NCI-H1092 (cell line): ENCODE measurements around the gene GNA14.
"Not testable (repeated sequence)": the region's sequence is repeated elsewhere in the genome, so short reads cannot be mapped to it uniquely, and the experiment has no call there.

Experiments used
- DNase-seq: peaks from one replicate; lab custom pipeline; 2025; lab: John Stamatoyannopoulos, UW

GNA14 gene

DNA sequence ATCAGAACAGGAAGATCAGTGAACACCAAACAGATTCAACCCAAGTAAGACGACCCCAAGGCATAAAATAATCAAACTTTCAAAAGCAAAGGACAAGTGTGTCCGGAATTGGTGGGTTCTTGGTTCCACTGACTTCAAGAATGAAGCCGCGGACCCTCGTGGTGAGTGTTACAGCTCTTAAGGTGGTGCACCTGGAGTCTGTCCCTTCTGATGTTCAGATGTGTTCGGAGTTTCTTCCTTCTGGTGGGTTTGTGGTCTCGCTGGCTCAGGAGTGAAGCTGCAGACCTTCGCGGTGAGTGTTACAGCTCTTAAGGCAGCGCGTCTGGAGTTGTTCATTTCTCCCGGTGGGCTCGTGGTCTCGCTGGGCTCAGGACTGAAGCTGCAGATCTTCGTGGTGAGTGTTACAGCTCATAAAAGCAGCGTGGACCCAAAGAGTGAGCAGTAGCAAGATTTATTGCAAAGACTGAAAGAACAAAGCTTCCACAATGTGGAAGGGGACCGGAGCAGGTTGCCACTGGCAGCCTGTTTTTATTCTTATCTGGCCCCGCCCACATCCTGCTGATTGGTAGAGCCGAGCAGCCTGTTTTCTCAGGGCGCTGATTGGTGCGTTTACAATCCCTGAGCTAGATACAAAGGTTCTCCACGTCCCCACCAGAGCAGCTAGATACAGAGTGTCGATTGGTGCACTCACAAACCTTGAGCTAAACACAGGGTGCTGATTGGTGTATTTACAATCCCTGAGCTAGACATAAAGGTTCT lies 158.5 kb downstream of the GNA14 start:
- DNase-seq = not testable (repeated sequence)

DNA sequence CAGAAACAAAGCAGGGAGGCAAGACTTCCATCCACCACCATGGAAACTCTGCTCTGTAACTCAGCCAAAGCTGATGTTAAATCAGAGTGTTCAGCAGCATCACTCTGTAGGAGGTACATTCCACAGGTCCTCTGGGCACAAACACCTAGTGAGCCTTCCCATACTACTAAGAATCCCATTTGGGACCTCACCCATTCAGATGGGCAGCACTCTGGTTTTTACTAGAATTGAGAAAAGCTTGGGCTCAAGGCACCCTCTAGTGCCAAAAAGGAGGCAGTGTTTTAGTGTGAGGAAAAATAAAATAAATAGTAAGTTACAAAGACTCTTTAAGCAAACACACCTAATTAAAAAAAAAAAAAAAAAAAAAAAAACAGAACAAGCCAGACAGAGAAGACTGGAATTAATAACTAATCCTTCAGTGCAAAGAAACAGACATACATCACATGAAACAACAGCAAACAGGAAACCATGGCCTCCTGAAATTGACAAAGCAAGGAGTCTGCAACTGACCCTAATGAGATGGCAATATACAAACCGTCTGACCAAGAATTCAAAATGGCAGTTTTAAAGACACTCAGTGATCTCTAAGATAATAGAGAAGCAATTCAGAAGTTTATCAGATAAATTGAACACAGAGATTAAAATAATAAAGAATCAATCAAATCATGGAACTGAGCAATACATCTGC lies 159.5 kb downstream of the GNA14 start:
- DNase-seq = no peak

DNA sequence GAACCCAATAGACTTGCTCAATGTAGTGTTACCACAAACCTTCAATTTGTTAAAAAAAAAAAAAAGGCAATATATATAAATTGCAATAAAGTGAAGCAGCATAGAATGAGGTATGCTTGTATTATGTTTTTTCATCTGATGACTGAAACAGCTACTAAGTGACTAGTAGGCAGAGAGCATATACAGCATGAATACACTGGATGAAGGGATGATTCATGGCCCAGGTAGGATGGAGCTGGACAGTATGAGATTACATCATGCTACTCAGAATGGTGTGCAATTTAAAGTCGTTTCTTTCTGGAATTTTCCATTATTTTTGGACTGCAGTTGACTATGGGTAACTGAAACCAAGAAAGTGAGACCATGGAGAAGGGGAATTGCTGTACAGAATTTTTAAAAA lies 161.2 kb downstream of the GNA14 start:
- no peak for DNase-seq

DNA sequence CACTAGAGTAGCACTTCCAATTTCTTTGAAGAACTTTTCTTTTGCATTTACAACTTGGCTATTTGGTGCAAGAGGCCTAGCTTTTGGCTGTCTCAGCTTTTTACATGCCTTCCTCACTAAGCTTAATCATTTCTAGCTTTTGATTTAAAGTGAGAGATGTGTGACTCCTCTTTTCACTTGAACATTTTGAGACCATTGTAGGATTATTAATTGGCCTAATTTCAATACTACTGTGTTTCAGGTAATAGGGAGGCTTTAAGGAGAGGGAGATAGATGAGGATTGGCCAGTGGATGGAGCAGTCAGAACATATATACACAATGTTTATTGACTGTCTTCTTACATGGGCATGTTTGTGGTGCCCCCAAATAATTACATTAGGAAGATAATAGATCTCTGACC lies 161.7 kb downstream of the GNA14 start:
- DNase-seq = no peak

DNA sequence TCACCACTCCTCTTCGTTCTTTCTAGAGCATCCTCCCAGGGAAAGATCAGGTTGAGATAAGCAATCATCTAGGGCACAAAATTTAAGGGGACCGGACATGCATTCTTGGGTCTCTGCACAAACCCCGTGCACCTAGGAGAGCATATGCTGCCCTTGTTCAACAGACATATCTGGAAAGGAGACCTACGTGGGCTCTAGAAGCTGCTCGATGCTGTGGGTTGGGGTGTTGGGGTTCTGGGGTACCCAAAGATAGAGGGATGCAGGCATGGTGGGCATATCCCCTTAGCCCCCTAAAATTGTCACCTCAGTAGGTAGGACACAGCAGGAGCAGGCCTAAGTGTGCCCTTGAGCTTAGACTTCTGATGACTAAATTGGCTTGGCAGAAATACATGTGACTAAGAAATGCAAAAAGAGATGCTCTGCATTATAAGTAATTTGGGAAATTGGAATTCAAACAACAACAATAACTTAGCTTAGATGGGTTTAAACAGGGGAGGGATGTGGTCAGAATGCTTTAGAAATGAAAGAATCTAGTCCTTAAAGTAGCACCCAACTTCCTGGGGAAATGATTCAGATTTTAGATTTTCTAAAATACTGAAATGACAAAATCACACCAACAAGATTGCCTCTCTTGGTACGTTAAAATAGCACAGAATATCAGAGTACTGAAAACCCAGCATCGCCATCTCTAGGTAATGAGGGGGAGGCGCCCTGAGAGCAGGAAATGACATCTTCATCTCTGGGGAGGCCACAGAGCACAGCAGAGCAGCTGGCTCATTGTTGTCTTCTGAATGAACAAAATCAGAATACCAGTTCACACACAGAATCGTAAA lies 172.3 kb downstream of the GNA14 start:
- peak; percentile 27 for DNase-seq

DNA sequence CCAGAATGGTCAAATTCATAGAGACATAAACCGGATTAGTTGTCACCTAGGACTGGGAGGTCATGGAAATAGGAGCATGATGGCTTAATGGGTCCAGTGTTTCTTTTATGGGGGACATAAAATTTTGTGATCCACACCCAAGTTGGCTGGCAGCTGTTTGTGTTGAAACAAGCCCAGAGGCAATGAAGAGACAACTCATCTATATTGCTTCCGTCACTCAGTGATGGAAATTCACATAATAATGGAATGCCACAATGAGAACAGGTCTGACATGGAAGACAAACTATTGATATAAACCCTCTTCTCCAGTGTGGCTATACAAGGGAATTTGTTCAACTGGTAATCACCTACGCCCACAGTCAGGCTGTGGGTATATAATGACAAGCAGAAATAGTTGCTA lies 173.2 kb downstream of the GNA14 start:
- no peak for DNase-seq

DNA sequence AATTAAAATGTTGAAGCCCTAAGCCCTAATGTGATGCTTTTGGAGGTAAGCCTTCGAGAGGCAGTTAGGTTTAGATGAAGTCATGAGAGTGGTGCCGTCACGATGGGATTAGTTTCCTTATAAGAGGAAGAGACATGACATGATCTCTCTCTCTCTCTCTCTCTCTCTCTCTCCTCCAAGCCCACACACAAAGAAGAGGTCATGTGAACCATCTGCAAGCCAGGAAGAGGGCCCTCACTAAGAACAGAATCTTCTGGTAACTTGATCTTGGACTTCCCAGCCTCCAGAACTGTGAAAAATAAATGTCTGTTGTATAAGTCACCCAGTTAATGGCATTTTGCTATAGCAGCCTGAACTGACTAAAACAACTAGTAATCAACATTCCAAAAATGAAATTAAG lies 175.5 kb downstream of the GNA14 start:
- DNase-seq = no peak

DNA sequence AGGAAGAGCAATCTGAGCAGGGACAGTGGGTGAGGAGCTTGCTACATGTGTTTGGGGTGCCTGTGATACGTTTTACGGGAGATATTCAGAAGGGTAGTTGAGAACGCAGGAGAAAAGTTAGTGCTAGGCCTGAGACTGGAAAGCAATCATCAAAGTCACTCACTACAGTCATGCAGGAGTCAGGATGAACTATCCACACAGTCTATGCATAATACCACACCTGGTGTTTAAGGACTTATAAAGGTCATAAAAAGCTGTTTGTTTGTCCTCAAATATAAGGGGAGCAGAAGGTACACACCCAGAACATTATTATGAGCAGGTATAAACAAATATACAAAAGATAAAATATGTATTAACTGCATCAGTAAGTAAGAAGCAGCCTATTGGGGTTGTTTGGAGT lies 176.6 kb downstream of the GNA14 start:
- no peak for DNase-seq

DNA sequence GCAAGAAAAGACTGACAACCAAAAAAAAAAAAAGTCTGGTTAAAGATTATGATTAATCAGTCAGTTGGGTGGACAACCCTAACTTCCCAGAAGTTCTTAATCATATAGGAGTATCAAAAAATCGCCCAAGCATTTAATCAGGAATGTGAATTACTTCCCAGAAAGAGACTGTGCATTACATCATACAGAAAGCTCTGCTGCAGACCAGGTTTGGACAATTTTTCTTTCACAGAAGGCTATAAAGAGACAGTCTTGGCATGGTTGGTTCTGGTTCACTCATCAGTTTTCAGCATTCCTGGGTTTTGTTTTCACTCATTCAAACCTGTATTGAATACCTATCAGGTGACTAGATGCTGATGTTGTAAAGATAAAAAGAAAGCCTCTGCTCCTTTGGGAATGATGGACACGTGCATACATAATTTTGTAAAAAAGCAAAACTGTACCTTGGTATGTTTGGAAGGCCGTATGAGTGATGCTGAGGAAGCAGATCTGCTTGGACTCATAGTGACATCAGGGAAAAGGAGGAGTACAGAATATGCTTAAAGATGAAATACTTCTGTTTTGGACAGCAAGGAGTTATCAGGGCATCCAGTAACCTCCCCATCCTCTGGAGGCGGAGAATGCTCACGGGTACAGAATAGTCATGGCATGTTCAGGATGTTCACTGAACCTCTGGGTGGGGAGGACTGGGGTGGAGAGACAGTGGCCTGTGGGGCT lies 178.4 kb downstream of the GNA14 start:
- no peak for DNase-seq

DNA sequence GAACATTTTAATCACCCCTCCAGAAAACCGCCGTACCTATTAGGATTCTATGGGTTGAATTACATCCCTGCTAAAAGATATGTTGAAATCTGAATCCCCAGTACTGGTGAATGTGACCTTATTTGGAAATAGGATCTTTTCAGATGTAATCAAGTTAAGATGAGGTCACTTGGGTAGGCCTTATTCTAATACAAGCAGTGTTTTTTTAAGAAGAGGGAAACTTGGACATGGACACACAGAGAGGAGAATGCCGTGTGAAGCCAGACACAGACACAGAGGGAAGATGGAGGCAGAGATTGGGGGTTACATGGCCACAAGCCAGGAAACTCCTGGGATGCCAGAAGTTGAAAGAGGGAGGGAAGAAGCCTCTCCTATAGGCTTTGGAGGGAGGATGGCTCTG lies 183.5 kb downstream of the GNA14 start:
- no peak for DNase-seq

DNA sequence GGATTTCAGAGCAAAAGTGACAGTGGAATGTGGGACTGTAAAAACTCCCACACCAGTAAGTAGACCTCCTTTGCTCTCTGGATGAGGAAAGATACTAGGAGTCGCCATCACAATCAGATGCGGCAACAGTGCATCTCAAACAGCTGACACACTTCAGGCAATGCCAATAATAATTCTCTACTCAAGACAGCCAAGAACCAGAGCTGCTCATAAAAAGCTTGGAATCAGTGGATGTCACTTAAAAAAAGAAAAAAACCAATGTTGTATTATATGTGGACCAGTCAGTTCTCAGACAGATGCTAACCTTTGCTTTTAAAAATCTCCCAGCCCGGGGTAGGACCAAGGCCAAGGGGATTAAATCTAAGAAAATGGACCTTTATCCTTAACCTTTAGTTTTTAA lies 185.0 kb downstream of the GNA14 start:
- DNase-seq = no peak

DNA sequence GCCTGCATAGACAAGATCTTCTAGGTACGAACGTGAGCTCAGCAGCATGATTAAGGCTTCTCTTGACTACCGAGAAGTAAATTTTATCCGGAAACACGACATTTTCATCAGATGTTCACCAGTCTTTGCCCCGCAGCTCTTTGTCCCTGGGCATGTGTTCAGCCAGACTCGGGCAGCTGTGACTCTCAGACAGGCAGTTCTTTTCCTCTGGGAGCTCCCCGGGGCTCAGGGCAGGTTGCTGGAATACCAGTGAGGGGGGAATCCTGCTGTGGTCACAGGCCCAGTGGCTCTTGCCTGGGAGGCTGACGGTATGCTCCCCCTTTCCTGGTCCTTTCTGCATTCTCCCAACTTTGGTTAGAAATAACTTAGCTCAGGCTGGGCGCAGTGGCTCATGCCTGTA lies 186.1 kb downstream of the GNA14 start:
- no peak for DNase-seq

DNA sequence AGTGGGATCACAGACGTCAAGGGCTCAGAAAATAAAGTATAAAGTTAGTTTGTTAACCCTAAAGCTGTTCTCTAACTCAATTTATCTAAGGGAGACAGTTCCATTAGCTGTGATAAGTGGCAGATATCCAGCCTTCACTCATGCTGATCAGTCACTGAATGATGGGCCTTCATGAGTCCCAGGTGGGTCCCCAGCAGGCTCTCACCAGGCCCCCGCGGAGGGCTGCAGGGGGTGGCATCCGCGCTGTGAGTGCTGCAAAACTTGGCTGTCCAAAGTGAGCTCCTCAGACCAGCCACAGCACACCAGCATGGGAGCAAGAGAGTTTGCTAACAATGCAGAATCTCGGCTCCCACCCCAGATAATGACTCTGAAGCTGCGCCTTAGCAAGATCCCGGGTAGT lies 187.2 kb downstream of the GNA14 start:
- DNase-seq = no peak

DNA sequence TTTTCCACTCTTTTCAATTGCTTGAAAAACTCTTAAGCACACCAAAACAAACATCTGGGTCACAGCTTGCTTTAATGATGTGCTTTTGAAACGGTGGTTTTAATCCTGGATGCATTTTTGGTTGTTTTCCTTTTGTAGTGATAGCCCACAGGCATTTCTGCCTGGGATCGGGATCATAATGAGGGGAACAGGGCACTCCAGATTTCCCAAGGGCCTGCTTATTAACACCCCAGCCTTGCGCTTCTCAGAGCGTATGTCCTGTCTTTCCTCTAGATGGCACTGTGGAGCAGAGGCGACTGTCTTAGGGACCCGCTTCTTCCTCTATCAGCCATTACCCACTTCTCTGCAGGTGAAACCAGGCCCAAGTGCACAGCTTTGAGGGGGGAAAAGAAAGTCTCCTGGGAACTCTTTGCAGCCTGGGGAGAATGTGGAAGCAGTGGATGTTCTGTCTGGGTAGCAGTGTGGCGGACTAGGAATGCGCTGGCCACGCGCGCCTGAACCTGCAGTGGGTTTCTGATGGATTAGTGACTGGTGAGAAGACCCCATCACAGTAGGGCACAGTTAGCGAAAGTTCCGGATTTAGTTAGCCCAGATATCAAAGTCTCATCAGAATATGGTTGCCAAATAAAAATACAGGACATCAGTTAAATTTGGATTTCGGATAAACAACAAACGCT lies 190.1 kb downstream of the GNA14 start:
- DNase-seq = peak; percentile 50

DNA sequence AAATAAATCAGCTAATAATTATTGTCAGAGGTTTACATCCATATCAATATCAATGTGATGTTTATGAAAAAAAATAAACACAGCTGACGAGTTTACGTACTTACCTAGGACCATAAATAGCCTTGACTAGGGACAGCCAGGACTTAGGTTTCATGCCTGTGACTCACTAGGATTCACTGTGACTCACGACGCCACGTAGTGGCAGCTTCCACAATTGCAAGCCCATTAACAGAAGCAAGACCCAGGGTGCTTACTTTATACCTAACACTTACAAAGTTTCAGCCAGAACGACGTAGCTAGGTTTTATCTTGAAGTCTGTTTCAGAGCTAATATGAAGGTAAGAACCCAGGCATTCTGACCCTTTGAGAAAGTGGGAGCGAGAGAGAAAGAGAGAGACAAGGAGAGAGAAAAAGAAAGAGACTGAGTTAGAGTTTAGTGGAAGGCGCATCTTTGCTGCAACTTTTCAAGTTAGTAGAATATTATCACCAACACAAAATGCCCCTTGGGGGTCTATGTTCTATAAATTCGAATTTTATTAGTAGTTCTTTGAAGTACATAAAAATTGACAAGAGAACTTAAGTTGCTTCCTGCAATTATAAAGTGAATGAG lies 191.2 kb downstream of the GNA14 start:
- DNase-seq = peak; percentile 78

DNA sequence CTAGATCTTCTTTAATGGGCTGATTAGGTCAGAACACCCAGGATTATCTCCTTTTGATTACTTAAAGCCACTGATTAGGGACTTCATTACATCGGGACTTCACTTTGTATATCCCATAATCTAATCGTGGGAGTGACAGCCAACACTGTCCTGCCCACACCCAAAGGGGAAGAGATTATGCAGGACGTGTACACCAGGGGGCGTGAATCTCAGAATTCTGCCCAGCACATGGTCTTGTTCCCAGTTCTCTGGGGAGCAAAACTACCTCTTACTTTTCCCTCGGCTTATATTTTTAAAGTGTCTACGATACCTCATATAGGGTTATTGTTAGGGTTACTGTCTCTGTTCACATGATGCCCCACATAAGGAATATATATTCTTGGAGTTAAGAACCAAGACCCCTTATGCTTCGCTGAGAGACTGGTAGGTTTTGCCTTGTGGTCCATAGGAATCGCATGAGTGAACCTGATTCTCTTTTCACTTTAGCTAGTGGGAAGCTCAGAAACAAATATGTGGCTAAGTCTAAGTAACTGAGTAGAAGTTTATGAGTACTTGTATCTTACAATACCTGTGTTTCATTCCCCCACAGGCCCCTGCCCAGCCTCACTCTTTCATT lies 192.7 kb downstream of the GNA14 start:
- DNase-seq = peak; percentile 5

DNA sequence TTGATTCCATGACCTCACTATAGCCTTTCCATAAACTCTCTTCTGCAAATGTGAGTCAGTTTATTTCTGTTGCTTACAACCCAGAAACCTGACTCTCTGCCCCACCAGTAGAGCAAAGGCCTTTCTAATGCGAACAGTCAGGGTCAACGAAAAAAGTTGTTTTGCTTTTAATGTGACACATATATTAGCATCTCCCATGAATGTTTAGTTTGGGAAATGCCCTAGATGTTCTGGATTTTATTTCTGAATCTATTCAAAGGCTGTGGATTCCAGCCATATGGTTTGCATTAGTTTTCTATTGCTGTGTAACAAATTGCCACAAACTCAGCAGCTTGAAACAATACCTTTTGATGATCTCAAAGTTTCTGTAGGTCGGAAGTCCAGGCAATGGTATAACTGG lies 193.5 kb downstream of the GNA14 start:
- no peak for DNase-seq

DNA sequence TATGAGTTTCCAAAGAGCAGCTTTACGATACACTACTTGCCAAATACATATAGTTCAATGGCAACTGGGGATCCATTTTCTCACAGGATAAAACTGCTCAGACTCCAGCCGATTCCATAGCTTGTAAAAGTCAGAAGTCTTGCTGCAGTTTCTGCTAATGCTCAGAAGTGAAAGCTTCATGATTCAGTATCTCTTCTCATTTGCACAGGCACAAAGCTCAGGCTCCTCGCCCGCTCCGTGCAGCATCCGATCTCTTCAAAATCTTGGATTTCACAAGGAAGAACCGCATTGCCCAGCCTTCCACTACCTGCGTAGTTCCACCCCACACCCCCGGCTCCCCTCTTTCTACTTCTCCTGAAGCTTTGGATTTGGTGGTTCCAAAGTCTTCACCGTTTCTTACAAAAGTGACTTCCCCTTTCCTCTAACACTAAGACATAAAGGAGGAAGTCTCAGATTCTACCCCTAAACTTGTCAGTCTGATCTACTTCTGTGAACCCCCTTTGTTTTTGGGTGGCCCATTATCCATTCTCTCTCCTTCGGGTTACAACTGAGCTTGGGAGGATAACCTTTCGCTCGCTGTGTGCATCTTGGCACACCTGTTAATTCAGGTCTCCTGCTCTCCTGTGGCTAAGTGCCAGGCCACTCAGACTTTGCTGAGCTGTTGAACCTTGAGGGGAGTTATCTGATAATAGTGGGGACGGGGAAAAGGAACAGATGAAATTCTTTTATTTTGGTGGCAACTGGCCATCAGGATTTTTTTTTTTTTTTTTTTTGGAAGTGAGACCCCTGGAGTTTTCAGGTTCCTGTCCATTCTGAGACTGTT lies 194.1 kb downstream of the GNA14 start:
- no peak for DNase-seq

DNA sequence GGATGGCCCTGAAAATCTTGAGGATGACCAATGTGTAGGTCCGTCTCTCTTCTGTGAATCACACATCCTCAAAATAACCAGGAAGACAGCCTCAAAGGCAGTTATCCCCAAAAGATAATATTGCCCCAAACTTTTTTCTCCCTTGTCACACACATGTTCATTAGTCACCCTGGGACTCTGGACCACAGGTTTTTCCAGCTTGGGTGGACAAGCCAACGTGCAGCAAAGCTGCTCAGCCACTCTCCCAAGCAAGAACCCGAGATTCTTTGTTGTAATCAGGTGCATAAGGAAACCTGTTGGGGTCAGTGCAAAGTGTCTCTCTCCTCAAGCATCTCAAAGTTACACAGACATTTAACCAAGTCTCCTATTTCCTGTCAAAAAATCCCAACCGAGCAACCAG lies 196.6 kb downstream of the GNA14 start:
- DNase-seq = no peak

DNA sequence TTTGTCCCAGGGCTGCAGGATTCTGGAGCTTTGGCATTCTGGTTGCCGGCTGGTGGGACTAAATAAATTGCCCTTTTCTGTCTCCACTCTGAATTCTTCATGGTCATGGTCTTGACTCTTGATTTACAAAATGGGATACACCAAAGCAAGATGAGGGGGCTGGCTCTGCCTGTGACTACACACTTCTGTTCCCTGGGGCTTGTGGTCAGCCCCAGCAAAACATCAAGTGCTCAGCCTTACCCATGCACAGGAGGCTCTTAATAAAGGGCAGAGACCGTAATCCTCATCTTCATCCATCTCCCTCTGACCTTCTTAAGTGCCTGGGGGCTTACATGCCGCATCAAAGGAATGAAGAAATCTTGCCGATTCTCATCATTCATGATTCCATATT lies 198.0 kb downstream of the GNA14 start:
- no peak for DNase-seq
